ENCODE results near the gene OPHN1.

Gene OPHN1

DNA sequence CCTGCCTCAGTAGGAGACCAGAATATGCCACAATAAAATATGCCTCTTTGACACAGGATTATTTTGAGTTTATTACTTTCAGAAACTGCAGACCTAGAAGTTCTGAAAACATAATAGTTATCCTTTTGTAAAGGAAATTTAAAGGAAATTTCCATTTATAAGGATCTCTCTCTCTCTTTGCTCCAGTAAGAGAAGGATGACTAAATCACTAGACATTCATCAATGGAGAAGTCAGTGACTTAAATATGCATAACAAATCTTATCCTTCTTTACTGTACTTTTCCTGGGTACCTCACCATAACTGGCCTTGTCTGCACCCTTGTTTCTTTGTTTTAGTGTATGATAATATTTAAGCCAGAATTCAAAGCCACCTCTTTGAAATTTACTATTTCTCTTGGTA, 28.3 kb upstream of the OPHN1 start:
- TF ChIP-seq, protein P1, sequence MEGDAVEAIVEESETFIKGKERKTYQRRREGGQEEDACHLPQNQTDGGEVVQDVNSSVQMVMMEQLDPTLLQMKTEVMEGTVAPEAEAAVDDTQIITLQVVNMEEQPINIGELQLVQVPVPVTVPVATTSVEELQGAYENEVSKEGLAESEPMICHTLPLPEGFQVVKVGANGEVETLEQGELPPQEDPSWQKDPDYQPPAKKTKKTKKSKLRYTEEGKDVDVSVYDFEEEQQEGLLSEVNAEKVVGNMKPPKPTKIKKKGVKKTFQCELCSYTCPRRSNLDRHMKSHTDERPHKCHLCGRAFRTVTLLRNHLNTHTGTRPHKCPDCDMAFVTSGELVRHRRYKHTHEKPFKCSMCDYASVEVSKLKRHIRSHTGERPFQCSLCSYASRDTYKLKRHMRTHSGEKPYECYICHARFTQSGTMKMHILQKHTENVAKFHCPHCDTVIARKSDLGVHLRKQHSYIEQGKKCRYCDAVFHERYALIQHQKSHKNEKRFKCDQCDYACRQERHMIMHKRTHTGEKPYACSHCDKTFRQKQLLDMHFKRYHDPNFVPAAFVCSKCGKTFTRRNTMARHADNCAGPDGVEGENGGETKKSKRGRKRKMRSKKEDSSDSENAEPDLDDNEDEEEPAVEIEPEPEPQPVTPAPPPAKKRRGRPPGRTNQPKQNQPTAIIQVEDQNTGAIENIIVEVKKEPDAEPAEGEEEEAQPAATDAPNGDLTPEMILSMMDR (IDR thresholded peaks at IDR 0.05; ENCODE audit: low read depth, low read length): no peak
- H3K4me3 ChIP-seq (ENCODE audit: low read depth, low read length): no peak overlapping the region

DNA sequence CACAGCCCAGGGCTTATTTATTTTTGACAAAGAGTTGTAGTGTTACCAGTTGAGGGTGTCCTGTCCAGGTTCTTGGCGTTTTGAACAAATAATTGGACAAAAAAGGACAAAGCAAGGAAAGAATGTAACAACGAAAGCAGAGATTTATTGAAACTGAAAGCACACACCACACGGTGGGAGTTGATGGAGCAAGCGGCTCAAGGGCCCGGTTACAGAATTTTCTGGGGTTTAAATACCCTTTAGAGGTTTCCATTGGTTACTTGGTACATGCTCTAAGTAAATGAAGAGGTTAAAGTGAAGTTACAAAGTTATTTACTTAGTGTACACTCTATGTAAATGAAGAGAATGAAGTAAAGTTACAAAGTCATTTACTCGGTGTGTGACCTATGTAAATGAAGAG, 27.8 kb upstream of the OPHN1 start:
- TF ChIP-seq, protein P1 (IDR thresholded peaks at IDR 0.05; ENCODE audit: low read depth, low read length): no peak
- no peak overlapping the region for H3K4me3 ChIP-seq (ENCODE audit: low read depth, low read length)

GRCh38 chrX:68455151-68455510, 21.8 kb upstream of the OPHN1 start:
- no peak overlapping the region for H3K4me3 ChIP-seq (ENCODE audit: low read depth, low read length)
- TF ChIP-seq, protein P1 (IDR thresholded peaks at IDR 0.05; ENCODE audit: low read depth, low read length): no peak

DNA sequence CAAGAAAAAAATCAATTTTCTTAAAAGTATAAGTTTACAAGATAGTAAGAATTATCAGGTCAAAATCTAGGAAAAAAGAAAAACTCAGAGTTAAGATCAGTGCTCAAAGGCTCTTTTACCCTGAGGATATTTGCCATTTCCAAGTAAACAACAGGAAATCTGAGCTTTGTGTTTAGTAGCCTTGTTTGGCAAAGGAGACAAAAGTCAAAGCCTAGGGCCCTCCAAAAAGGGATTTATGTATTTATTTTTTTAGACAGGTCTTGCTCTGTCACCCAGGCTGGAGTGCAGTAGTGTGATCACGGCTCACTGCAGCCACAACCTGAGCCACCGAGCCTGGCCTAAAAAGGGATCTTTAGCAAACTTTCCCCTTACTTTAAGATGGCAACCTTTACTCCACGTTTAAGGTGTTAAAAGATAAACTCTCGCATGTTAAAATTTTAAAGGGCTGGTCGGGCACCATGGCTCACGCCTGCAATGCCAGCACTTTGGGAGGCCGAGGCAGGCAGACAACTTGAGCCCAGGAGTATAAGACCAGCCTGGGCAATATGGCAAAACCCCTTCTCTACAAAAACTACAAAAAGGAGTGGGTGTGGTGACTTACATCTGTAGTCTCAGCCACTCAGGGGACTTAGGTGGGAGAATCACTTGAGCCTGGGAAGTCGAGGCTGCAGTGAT, 21.3 kb upstream of the OPHN1 start:
- no peak overlapping the region for H3K4me3 ChIP-seq (ENCODE audit: low read depth, low read length)
- TF ChIP-seq, protein P1 (IDR thresholded peaks at IDR 0.05; ENCODE audit: low read depth, low read length): no peak

- no peak overlapping the region for H3K4me3 ChIP-seq (ENCODE audit: low read depth, low read length)
- TF ChIP-seq, protein P1 (IDR thresholded peaks at IDR 0.05; ENCODE audit: low read depth, low read length): no peak
These were observed 18.4 kb upstream of the OPHN1 start for GRCh38 chrX:68451720-68452119.

DNA sequence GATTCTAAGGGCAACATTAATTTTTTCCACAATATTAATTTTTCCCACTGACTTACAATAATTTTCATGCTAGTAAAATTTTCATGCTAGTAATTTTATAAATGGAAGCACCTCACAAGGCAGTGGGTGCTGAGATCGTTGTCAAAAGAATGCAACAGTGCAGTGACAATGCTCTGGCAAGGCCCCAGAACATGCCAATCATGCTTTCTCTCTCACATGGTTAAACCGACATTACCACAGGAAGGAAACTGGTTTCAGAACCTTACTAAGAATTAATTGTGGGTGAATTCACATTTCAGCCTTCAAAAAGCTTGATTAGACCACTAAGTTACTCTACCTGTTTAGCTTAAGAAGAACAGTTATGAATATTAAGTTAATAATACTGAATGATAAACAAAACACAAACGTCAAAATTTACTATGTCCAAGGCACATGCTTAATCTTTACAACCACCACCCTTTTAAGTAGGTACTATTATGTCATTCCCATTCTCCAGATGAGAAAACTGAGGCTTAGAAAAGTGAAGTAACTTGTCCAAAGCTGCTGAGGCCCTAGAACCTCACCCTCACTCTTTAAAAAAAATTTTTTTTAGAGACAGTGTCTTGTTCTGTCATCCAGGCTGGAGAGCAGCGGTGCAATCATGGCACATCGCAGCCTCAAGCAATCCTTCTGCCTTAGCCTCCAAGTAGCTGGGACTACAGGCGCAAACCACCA, 10.0 kb upstream of the OPHN1 start:
- H3K4me3 ChIP-seq (ENCODE audit: low read depth, low read length): no peak overlapping the region

DNA sequence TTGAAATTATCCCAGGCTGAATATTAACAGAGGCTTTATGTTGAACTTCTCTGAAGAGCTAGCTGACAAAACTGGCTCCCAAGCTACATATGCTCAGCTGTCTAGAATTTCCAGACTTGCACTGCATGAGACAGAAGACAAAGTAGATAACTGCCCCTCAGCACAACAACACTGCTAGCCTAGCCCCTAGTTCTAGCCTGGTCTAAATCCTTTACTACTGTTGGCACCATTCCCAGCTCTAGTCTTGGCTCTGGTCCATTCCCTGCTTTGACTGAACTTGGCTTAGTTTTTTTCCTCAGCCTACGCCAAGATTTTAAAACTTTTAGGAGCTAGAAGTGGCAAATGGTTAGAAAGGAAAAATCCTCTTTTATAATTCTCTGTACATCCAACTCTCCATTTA, 7.6 kb upstream of the OPHN1 start:
- TF ChIP-seq, protein P1 (IDR thresholded peaks at IDR 0.05; ENCODE audit: low read depth, low read length): no peak
- no peak overlapping the region for H3K4me3 ChIP-seq (ENCODE audit: low read depth, low read length)

More for the DNA sequence above, 10.0 kb upstream of the OPHN1 start:
- TF ChIP-seq, protein P1 (IDR thresholded peaks at IDR 0.05; ENCODE audit: low read depth, low read length): no peak

All from WI38 (cell line).